Activated T-cell treated with anti-CD3 and anti-CD28 coated beads, Interleukin-2, amount 50 U/mL, for 1 hour (primary cell): ENCODE data around the gene ANO1.
"Not testable (repeated sequence)": the region's sequence is repeated elsewhere in the genome, so short reads cannot be mapped to it uniquely, and the experiment has no call there.

Experiments used
- DNase-seq: peaks from one replicate; pipeline ENCODE4 v3.0.0-alpha.2; 2020

The ANO1 gene

DNA sequence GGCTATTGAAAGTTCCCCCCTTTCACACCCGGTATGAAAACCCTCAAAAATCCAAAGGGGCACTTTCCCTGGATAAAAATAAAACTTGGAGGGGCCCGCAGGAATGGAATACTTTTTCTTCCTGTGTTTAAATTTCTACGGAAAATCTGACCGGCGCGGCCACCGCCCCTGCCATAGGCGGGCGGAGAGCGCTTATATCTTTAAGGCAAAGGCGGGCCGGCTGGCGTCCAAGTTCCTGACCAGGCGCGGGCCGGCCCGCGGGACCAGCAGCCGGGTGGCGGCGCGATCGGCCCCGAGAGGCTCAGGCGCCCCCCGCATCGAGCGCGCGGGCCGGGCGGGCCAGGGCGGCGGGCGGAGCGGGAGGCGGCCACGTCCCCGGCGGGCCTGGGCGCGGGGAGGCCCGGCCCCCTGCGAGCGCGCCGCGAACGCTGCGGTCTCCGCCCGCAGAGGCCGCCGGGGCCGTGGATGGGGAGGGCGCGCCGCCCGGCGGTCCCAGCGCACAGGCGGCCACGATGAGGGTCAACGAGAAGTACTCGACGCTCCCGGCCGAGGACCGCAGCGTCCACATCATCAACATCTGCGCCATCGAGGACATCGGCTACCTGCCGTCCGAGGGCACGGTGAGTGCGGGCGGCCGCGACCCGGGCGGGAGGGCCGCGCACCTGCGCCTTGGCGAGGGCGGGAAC is at the start of gene ANO1:
Gene ANO1 (plus strand): TSS at position 223 of the 686 bp plus-strand sequence. CDS start 290 bp downstream, at position 513.
- no peak for DNase-seq

DNA sequence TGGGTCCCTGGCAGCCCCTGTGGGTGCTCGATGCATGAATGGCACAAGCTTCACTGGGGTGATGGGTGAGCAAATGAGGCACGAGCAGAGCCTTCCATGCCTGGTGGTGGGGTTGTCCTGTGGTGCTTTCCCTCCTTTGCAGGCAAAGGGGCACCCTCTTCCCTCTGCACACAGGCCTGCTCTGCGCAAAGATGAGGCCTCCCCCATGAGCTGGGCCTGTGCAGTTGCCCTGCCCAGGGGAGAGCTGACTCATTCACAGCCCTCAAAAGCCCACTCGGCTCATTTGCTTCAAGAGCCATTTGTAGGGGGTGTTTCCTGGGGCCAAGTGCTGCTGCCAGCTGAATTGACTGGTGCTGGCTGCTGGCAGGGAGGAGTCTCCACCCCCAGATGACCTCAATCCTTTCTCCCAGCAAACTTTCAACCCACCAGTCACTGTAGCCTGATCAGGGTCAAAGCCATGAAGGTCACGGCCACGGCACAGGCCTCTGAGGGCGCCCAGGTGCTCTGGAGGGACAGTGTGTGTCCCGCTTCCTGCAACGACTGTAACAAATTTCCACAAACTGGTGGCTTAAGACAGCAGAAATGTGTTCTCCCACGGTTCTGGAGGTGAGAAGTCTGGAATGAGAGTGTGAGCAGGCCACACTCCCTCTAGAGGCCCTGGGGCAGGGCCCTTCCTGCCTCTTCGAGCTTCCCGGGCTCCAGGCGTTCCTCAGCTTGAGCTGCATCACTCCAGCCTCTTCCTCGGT is 48.8 kb upstream of the ANO1 start:
- no peak for DNase-seq

DNA sequence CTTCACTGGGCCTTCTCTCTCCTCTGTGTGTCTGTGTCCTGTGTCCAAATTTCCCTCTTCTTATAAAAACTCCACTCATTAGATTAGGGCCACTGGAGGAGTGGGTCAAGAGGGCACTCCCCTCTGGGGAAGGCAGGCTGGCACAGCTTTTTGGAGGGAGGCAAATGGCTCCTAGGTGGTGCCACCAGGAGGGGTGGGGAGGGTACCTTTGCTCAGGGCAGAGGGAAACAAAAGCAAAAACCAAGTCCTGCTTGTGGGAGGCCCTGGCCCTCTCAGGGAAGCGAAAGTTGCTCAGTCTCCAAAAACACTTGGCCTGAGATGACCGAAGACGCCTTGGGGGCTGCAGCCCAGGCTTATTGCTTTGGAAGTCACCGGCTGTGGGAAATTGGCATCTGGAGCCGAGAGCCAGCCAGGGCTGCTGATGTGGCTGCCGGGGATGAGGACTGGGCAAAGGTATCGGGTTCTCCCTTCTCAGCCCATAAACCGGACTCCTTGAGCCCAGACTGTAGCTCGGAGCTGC is 48.2 kb upstream of the ANO1 start:
- DNase-seq, result no peak

DNA sequence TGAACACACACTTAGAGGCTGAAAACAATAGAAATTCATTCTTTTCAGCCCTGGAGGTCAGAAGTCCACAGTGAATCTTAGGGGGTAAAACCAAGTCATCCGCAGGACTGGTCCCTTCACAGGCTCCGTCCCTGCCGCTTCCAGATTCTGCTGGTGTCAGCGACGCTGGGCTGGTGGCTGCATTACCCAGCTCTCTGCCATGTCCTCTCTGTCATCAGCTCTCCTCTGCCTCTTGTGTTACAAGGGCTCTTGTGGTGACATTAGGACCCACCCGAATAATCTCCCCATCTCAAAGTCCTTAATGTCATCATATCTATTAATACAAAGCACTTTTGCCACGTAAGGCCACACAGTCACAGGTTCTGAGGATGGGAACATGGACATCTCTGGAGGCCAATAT is 47.7 kb upstream of the ANO1 start:
- no peak for DNase-seq

DNA sequence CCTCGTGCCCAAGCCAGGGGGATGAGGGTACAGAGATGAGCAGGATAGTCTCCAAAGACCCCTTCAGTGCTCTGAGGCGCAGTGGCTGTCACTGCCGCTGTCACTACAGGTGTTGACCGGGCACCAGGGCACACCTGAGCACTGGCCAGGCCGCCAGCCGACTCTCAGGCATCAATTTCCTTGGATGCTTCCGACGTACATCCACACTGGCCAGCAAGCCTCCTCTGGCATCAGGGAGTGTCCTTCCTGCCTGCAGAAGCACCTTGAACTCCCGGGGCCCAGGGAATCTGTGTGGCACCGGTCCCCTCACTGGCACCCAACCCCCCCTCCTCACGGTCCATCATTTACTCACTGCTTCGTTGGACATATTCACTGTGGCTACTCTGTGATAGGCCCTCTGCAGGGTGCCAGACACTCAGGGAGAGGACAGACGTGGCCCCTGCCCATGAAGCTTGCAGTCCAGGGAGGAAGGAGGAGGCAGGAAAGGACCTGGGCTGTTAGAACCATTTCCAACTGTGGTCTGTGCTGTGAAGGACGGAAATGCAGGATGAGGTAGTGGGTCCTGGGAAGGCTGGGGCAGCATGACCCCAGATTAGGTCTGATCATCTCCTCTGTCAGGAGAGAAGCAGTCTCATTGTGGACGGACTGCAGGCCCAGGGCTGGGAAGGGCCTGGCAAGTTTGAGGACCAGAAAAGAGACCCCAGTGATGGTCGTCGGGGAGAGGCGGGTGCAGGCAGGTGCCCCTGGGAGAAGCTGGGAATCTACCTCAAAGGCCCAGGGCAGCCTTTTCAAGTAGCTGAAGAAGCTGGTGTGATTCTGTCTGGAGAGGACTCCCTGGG is 46.3 kb upstream of the ANO1 start:
- no peak for DNase-seq

DNA sequence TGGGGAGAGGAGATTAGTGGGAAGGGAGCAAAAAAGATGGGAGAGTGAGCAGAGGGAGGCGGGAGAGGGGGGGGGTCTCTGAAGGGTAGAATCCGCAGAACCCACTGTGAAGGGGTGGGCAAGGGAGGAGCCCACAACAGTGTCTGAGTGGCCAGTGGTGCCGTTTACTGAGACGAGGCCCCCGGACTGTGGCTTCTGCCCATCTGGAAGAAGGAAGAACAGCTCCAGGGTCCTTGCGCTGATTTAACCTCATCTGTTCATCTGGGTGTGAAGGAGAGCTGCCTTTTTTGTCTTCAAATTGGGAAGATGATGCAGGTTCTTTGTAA is 45.7 kb upstream of the ANO1 start:
- DNase-seq, result no peak

DNA sequence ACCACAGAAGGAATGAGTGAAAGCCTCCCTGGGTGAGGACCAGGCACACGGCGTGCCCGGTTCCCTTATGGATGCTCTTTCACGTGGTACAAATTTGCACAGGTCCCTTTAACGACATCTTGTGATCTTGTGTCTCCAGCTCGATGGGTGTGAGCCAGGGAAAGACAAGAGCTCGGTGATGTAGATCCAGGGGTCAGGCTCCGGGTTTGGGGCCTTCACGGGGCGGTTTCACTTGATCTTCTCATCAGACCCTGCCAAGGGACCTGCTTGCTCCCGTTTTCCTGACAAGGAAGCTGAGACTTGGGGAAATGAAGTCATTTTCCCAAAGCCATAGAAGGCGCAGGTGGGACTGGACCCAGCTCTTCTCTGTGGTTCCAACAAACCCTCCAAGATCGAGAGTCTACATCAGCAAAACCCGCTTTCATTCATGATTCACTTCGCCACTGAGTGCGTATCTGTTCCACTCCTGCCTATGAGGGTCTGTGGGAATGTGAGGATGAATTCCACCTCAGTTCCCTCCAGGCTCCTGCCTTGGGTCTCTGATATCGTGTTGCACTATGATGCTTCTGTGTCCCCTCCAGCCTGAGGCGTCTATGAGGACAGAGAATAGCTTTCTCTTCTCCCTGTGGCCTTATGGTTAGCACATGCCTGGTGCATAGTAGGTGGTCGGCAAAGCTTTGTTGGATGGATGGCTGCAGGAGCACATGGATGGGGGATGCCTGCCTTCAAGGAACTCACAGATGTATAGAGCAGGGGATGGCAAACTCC is 45.0 kb upstream of the ANO1 start:
- no peak for DNase-seq

DNA sequence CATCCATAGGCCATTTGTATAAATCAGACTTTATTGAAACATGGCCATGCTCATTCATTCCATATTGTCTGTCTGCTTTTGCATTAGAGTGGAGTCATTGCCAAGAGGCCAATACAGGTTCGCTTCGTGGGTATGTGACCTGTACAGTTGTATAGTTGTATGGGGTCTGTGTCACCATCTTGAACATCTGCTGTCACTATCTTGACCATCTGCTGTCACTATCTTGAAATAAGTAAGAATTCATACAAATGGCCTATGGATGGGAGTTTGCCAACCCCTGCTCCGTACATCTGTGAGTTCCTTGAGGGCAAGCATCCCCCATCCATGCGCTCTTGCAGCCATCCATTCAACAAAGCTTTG is 44.4 kb upstream of the ANO1 start:
- no peak for DNase-seq

DNA sequence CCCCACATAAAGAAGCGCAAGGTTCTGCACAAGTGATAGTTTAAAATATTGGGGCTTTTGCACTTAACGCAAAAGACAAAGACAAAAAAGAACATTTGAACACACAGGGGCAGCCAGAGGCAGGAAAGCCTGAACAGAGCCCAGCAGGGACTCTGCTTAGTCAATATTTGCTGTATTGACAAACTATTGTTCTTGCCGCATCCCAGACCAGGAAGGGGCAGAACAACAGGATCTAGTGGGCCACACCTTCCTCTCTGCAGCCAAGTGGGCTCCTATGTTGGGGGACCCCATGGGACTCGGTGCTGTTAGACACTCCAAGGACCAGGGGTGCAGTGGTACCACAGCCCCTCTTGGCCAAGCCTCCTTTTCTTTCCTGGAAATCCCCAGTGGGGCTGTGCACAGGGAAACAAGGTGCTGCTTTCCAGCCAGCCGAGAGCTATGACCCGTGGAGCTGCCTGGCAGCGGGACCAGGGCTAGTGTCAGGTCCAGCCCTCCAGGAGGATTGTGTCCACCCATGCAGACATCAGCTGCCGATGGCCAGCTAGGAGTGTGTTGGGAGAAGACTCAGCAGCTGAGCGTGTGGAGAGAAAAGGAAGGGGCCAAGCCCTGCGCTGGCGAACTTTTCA is 43.3 kb upstream of the ANO1 start:
- DNase-seq, result no peak

DNA sequence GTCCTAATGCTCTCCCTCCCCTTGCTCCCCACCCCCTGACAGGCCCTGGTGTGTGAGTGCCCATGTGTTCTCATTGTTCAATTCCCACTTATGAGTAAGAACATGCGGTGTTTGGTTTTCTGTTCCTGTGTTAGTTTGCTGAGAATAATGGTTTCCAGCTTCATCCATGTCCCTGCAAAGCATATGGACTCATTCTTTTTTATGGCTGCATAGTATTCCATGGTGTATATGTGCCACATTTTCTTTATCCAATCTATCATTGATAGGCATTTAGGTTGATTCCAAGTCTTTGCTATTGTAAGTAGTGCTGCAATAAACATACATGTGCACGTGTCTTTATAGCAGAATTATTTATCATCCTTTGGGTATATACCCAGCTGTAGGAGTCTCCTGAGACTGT is 42.5 kb upstream of the ANO1 start:
- DNase-seq, result not testable (repeated sequence)

DNA sequence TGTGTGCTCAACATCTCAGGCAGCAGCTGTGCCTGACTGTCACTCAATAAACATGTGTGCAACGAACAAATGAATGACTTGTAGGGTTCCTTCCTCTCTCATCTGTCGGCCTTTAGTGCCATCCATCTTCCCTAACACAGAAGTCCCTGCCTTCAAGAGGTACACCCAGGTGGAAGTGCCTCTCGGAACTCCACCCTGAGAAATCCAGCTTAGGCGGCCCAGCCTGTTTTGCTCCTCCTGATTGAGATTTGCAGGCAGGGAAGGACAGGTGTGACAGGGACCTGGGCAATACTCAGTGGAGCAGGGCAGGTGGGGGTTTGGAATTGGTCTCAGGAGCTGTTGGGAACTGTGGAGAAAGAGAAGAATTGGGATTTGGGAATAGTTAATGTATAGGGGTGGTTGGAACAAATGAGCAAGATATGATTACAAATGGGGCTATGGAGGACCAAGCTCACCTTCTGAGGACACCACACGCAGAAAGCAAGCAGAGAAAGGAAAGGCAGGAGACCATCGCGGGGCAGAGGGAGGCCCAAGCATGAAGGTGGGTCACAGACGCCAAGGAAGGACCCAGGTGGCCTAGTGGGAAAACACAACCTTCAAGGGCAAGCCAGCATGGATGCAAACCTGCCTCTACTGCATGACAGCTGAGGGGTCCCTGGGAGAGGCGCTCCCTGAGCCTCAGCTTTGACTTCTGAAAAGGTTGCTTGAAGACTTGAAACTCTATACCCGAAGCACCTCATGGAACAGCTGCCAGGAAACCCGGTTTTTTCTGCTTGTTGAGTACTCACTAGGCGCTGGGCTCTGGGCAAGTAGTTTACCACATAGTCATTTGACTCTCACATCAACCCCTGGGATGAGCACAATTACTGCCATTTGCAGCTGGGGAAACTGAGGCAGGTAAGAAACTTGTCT is 40.9 kb upstream of the ANO1 start:
- DNase-seq, result no peak

DNA sequence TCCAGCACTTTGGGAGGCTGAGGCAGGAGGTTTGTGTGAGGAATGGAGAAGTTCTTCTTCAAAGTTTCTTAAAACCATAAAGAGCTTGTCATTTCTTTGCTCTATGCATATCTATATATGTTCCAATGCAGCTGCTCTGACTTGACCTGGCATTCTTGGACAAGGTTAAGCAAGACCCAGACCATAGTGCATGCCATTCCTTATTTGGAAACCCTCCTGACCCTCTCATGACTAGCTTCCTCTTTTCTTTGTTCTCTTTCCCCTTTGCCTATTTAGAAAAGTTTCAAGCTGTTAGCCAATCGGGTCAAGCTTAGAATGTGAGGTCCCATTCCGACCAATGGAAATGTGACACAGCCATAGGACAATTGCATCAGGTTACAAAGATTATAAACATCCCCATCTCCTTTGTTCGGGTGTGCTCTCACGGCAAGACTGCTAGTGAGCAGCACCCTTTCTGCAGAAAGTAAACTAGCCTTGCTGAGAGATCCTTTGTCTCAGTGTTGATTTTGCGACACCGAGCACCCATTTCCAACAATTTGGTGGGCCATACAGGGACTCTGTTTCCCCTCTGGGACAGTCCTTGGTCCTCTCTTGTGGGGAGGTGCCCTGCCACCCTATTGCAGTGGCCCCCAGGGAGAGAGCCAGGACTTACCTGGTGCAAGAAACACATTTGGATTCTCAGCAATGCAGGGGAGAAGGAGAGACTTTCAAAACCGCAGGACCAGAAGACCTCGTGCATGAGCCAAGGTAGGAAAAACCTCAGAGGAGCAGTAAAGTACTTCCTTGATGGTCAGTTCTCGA is 39.9 kb upstream of the ANO1 start:
- DNase-seq, result no peak

DNA sequence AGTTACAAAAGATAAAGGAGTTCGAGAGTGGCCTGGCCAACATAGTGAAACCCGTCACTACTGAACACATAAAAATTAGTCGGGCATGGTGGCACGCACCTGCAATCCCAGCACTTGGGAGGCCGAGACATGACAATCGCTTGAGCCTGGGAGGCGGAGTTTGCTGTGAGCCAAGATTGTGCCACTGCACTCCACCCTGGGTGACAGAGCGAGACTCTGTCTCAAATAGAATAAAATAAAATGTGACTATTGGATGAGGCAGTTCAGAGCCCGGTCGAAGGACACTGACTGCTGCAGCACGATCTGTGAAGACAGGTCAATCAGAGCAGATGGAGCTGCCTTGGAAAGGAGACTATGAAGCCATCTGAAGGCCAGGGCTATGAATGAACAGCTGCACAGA is 37.7 kb upstream of the ANO1 start:
- no peak for DNase-seq

DNA sequence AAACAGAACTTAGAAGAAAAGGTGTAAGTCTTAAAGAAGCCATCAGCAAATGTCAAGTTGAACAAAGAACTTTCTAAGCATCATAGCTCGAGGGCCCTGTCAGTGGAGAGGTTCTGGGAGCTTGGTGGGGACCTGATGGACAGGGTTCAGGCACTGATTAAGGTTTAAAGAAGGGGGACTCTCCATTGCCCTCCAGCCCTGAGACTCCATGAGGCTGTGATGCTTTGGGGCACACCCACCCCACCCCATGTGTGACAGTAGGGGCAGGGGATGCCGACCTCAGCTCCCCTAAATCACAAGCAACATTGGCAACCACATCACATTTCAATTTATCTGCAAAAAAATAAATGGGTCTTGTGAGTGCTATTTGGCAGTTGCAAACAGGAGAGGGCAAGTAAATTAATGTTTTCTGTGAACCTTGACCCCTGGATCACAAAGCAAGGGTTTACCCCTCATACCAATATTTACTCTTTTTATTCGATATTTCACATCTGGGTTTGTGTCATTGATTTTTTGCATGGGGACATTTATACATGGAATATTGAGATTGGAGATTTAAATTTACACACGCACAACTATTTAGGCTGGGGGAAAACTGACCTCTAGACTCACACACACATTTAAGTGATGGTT is 37.1 kb upstream of the ANO1 start:
- DNase-seq, result no peak

DNA sequence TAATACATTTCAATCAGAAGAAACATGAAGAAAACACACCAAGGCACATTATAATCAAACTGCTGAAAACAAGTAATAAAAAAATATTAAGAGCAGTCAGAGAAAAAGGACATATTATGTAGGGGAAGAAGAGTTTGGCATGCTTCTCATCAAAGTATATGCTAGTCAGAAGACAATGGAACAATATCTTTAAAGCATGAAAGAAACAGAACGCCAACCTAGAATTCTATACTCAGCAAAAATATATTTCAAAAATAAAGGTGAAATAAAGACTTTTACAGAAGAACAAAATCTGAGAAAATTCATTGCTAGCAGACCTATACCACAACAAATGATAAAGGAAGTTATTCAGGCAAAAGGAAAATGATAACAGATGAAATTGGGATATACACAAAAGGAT is 34.6 kb upstream of the ANO1 start:
- no peak for DNase-seq

DNA sequence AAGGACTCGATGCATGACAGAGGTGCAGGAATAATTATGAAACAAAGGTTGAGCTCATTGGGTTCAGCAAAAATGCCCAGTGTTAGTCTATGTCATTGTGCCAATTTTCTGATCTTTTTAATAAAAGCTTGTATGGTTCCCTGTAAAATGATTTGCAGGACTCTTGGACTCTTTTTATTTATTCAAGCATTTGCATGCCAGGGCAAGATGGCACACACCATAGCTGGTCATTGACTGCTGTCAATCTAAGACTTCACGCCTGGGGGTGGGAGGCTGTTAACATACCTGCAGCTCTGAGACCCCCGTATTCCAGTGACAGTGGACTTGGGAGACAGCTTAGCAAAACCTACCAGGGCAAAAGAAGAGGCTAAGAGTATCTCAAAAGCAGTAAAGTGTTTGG is 32.0 kb upstream of the ANO1 start:
- no peak for DNase-seq

DNA sequence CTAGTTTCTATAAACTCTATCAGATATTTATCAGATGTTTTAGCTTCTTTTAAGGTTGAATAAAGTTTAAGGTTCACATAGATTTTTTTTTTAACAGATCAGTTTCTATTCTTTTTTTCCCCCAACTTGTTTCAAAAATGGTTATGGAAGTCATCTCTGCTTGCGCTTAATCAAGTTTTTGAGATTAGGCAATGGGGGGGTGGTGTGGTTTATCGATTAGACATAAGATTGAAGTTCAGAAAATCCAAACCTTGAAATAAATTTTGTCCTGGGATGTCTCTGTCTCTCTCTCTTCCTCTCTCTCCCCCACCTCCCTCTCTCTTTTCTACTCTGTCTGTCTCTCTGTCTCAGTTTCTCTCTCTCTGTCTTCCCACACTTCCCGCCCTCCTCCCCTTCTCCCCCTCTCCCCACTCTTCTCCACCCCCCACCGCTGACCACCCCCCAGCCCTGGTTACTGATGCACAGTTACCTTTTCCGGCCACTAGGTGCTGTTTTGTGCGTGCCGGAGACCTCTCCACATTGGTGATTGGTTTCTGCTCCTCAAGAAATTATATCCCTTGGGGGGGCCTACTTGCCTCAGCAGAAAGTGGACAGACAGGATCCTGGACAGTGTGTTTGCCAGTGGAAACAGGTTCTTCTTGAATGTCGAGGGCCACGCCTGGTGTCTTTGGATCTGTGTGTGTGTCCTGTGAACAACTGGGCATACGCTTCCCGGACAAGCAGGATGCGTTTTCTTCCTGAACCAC is 29.7 kb upstream of the ANO1 start:
- no peak for DNase-seq

DNA sequence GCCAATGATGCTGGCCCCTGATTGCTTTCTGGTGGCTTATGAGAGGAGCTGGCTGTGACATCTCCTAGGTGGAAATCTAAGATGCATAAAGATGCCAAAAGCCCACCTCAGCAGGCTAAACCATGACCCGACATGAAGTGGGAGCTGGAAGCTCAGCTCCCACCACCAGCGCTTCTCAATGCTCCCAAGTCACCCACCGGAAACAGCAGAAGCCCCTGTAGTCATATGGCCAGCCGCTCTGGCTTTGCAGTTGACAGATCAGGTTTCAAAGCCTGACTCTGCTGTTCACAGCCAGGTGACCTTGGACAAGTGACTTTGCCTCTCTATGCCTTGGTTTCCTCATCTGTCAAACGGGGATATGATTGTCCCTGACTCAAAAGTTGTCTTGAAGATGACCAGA is 29.1 kb upstream of the ANO1 start:
- DNase-seq, result no peak

DNA sequence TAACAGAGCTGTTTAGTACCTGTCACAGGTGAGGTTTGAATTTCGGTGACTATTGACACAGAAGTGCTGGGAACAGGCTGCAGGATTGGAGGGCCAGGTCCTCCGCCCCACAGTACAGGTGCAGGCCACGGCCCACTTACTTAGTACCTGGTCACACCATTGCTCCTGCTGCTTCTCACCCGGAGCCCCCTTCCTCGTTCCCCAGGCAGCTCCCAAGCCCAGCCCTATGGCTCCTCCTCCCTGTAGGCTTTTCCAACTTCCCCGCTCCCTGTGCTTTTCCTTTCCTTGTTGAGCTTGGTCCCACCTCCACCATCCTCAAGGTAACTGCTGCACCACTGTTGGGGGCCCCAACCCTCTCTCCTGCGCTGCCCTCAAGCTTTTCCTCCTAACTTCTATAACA is 27.9 kb upstream of the ANO1 start:
- no peak for DNase-seq
